Measurements from ENCODE around the gene BRIX1. TPM values are rescaled to one million over a fixed set of nuclear protein-coding genes. Genes with fewer than 3 reads are reported as not detected.

BRIX1 gene
- total and polyA plus RNA-seq, 2 of the 13 experiments (the other 11 are each of a cell fraction or from before 2014, with no cell fraction given), result 23.6 to 78.4 TPM

DNA sequence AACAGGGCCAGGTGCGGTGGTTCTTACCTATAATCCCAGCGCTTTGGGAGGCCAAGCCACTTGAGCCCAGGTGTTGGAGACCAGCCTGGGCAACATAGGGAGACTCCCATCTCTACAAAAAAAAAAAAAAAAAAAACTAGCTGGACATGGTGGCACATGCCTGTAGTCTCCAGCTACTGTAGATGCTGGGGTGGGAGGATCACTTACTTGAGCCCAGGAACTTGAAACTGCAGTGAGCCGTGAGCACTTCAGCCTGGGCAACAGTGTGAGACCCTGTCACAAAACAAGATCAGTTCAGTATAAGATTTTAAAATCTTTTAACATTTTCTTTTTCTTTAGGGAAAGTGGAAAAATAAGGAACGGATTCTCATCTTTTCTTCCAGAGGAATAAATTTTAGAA, 2.5 kb downstream of the BRIX1 start:
- Histone ChIP-seq H3K9me3 (ENCODE audit: low read length) (no peaks in the 10 kb centered on the region), H3K4me1 (ENCODE audit: insufficient read depth, low read length) (peaks cover 35% of the 10 kb centered on the region), H3K79me2 (ENCODE audit: insufficient read depth, low read length) (peaks cover 61% of the 10 kb centered on the region), H3K36me3 (replicated peaks in 1 of 2; ENCODE audit: control insufficient read depth in 1 of 2, insufficient read depth in 2 of 2, low read length in 2 of 2) (peaks cover 2 to 35% of the 10 kb centered on the region in 2 experiments; a peak in 4 of 5 replicates), H4K20me1 (ENCODE audit: insufficient read depth, low read length) (no peaks in the 10 kb centered on the region; the same call in 1 of the 2 replicates), H3K4me3 (replicated peaks in 1 of 3; ENCODE audit: insufficient read depth in 1 of 3, low read depth in 2 of 3, low read length in 3 of 3) (peak overlapping the region in 1 of 3 experiments; percentile 11; a peak in 1 of 6 replicates), H2AFZ (ENCODE audit: low read length) (no peak overlapping the region), H3K27me3 (ENCODE audit: control insufficient read depth in 1 of 2, insufficient read depth in 2 of 2, low read length in 2 of 2) (no peaks in the 10 kb centered on the region; a peak in 1 of 5 replicates), H3K27ac (ENCODE audit: extremely low read length, insufficient read depth, low read length) (no peak overlapping the region), H3K4me2 (ENCODE audit: low read depth, low read length) (peak overlapping the region; percentile 69), H3K9ac (ENCODE audit: insufficient read depth, low read depth, low read length) (no peak overlapping the region)
- intact Hi-C loops (cut with micrococcal nuclease; ENCODE audit: unreplicated experiment), result loop anchor here (5.0 kb wide), 1 partner anchor 261 kb away; the partner anchor contains the start of gene RAI14
- in situ Hi-C loops (cut with HindIII; ENCODE audit: extremely low pct_ligation_motif_present, low pct_unique_long_range_greater_than_20kb), result no loop called here
- no peak for DNase-seq (ENCODE audit: low spot score)
- TF ChIP-seq HOXA9 (CRISPR knock-in tag; IDR thresholded peaks at IDR 0.05; ENCODE audit: borderline replicate concordance) (no peak), RAD51 (IDR thresholded peaks at IDR 0.05; ENCODE audit: borderline replicate concordance) (no peak), ZNF709 (CRISPR knock-in tag; IDR thresholded peaks at IDR 0.05) (no peak), ZKSCAN5 (CRISPR knock-in tag; IDR thresholded peaks at IDR 0.05) (no peak), ZNF251 (CRISPR knock-in tag; IDR thresholded peaks at IDR 0.05) (no peak), ZNF121 (CRISPR knock-in tag; IDR thresholded peaks at IDR 0.05) (0 out of 2 replicates have a peak, but pooled peaks have one; percentile 45)
- TF ChIP-seq, protein P1, sequence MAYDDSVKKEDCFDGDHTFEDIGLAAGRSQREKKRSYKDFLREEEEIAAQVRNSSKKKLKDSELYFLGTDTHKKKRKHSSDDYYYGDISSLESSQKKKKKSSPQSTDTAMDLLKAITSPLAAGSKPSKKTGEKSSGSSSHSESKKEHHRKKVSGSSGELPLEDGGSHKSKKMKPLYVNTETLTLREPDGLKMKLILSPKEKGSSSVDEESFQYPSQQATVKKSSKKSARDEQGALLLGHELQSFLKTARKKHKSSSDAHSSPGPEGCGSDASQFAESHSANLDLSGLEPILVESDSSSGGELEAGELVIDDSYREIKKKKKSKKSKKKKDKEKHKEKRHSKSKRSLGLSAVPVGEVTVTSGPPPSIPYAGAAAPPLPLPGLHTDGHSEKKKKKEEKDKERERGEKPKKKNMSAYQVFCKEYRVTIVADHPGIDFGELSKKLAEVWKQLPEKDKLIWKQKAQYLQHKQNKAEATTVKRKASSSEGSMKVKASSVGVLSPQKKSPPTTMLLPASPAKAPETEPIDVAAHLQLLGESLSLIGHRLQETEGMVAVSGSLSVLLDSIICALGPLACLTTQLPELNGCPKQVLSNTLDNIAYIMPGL (CRISPR knock-in tag; IDR thresholded peaks at IDR 0.05; ENCODE audit: borderline replicate concordance in 1 of 2, low read depth in 1 of 2), result no peak
- no peak for ATAC-seq
- CTCF ChIA-PET (ENCODE audit: low intra/inter-chr PET ratio, low total read pairs), result no interaction called here
- no peak for FAIRE-seq
- 91% methylated on average over 4 of the region's 4 CpGs for WGBS (ENCODE audit: low lambda C conversion rate)
- POLR2A ChIA-PET, result interaction anchor here (5.4 kb wide), 1 partner anchor 11 kb away, joined by 92 read pairs; the partner anchor contains the start of gene DNAJC21
- no TSS peak for BruUV-seq (replicated peaks)

All from HepG2 (cell line).